Thoracic aorta (tissue), 2 donors: ENCODE data around the gene UCK1. TPM values are rescaled to one million over a fixed set of nuclear protein-coding genes. Genes with fewer than 3 reads are reported as not detected.

ENCODE experiments used
- ATAC-seq: fragments of 150-250 bp; one replicate; pipeline ENCODE4 v1.8.0; 2017; ENCODE audit warnings: low read depth; ENCODE audit not compliant: insufficient number of reproducible peaks, low FRiP score
- DNase-seq: peaks from one replicate; pipeline ENCODE4 v3.0.0-alpha.2; 2020; ENCODE audit warnings: low spot score
- H3K27ac ChIP-seq, 2 donors: fragments of 200-600 bp; sonication (generic); 1 replicate in 1 of 2; 2 replicates in 1 of 2; pipeline ENCODE4 v1.5.1; 2016; ENCODE audit warnings: mild to moderate bottlenecking in 2 of 2, moderate library complexity in 2 of 2
- H3K27me3 ChIP-seq: fragments of 200-600 bp; sonication (generic); replicated peaks from 2 replicates; pipeline ENCODE4 v1.6.0; 2016; ENCODE audit warnings: mild to moderate bottlenecking; ENCODE audit not compliant: insufficient read depth
- H3K36me3 ChIP-seq: fragments of 200-600 bp; sonication (generic); one replicate; pipeline ENCODE4 v1.5.1; 2016
- H3K4me1 ChIP-seq, 2 donors: fragments of 200-600 bp; sonication (generic); 1 replicate in 1 of 2; 2 replicates in 1 of 2; pipeline versions ENCODE4 v1.5.1 to v1.6.0; 2016; ENCODE audit warnings: low read depth in 2 of 2, mild to moderate bottlenecking in 1 of 2; ENCODE audit not compliant: control insufficient read depth in 1 of 2
- H3K4me3 ChIP-seq: fragments of 200-600 bp; sonication (generic); 2 replicates; pipeline ENCODE4 v1.5.1; 2016; ENCODE audit warnings: mild to moderate bottlenecking
- H3K9me3 ChIP-seq: fragments of 200-600 bp; sonication (generic); 2 replicates; pipeline ENCODE4 v1.5.1; 2016
- total RNA-seq, 2 donors: library from RNA; depleted of rRNA; stranded (reverse); fragments of >200 nt; gene quantifications; one replicate each; pipeline versions ENCODE4 v1.1.0 to v1.2.3, GENCODE V29; 2016
- TF ChIP-seq, protein P1 (sequence below): fragments of 200-600 bp; sonication (generic); IDR thresholded peaks from one replicate; pipeline ENCODE4 v1.5.1; 2019; ENCODE audit warnings: antibody characterized with exemption

Gene UCK1
- total RNA-seq, 2 donors from 2014 or later, result 25.5 to 39.1 TPM

- Histone ChIP-seq H3K27ac (no peak overlapping the region), H3K4me3 (no peak overlapping the region), H3K4me1 (no peaks in the 10 kb centered on the region), H3K36me3 (peaks cover 63% of the 10 kb centered on the region), H3K27me3 (no peaks in the 10 kb centered on the region), H3K9me3 (no peaks in the 10 kb centered on the region)
- ATAC-seq (no peak), DNase-seq (no peak)
- TF ChIP-seq, protein P1, sequence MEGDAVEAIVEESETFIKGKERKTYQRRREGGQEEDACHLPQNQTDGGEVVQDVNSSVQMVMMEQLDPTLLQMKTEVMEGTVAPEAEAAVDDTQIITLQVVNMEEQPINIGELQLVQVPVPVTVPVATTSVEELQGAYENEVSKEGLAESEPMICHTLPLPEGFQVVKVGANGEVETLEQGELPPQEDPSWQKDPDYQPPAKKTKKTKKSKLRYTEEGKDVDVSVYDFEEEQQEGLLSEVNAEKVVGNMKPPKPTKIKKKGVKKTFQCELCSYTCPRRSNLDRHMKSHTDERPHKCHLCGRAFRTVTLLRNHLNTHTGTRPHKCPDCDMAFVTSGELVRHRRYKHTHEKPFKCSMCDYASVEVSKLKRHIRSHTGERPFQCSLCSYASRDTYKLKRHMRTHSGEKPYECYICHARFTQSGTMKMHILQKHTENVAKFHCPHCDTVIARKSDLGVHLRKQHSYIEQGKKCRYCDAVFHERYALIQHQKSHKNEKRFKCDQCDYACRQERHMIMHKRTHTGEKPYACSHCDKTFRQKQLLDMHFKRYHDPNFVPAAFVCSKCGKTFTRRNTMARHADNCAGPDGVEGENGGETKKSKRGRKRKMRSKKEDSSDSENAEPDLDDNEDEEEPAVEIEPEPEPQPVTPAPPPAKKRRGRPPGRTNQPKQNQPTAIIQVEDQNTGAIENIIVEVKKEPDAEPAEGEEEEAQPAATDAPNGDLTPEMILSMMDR, result no peak
Measured at GRCh38 chr9:131513177-131513576, 17.9 kb downstream of the UCK1 start.

GRCh38 chr9:131511880-131512279 is 19.2 kb downstream of the UCK1 start:
- no peak overlapping the region for H3K27ac ChIP-seq
- ATAC-seq (no peak), DNase-seq (no peak)
- no peaks in the 10 kb centered on the region for H3K4me1 ChIP-seq
- no peak overlapping the region for H3K4me3 ChIP-seq
- H3K27me3 ChIP-seq, result no peaks in the 10 kb centered on the region
- H3K9me3 ChIP-seq, result no peaks in the 10 kb centered on the region
- TF ChIP-seq, protein P1, result no peak
- peaks cover 60% of the 10 kb centered on the region for H3K36me3 ChIP-seq

DNA sequence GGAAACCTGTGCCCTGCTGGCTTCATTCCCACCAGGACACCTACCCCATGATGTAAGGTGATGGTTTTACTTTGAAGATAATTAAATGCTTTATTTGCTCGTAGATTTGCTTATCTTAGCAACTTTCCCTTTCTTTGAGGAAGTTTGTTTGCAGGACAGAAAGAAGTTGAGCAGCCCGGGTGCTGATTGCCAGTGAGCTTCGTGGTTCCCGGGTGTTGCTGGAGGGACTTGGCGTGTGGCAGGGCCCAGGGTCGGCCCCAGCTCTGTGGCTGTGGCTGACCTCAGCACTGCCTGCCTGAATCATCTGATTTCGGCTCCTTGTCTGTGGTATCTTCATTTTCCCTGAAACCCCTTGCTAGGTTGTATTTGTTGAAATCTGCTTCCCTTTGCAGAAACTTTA is 19.6 kb downstream of the UCK1 start:
- TF ChIP-seq, protein P1, result no peak
- Histone ChIP-seq H3K27ac (no peak overlapping the region), H3K36me3 (peaks cover 58% of the 10 kb centered on the region), H3K4me3 (no peak overlapping the region), H3K27me3 (no peaks in the 10 kb centered on the region), H3K9me3 (no peaks in the 10 kb centered on the region), H3K4me1 (no peaks in the 10 kb centered on the region)
- ATAC-seq (no peak), DNase-seq (no peak)

DNA sequence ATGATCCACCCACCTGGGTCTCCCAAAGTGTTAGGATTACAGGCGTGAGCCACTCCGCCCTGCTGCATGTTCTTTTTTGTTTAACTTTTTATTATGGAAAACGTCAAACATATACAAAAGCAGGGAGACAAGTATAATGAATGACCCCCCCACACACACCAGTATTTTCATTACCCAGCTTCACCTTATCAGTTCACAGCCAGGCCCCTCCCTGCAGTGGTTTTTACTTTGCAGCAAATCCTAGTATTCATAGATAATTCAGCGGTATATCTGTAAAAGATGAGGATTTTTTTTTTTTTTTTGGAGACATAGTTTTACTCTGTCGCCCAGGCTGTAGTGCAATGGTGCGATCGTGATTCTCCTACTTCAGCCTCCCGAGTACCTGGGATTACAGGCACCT is 26.1 kb downstream of the UCK1 start:
- DNase-seq, result no peak
- Histone ChIP-seq H3K27me3 (no peaks in the 10 kb centered on the region), H3K4me1 (peaks cover 19 to 20% of the 10 kb centered on the region in 2 donors), H3K27ac (no peak overlapping the region), H3K4me3 (no peak overlapping the region), H3K36me3 (peaks cover 4% of the 10 kb centered on the region), H3K9me3 (no peaks in the 10 kb centered on the region)
- ATAC-seq, result no peak
- TF ChIP-seq, protein P1, result no peak

GRCh38 chr9:131503626-131504465 is 27.2 kb downstream of the UCK1 start:
- no peaks in the 10 kb centered on the region for H3K36me3 ChIP-seq
- no peaks in the 10 kb centered on the region for H3K27me3 ChIP-seq
- no peak overlapping the region for H3K27ac ChIP-seq
- ATAC-seq (no peak), DNase-seq (no peak)
- TF ChIP-seq, protein P1, result no peak
- H3K9me3 ChIP-seq, result no peaks in the 10 kb centered on the region
- H3K4me3 ChIP-seq, result peak overlapping the region; percentile 86
- peaks cover 19 to 20% of the 10 kb centered on the region in 2 donors for H3K4me1 ChIP-seq
